NB4 (cell line): ENCODE data around the gene SLC25A43.

Experiments
- POLR2A ChIP-seq: IDR thresholded peaks from 2 replicates; pipeline ENCODE4 v1.6.1; 2011; ENCODE audit warnings: mild to moderate bottlenecking; ENCODE audit not compliant: insufficient read length; ENCODE audit errors: extremely low read depth
- TF ChIP-seq, protein P1 (sequence below): IDR thresholded peaks from one replicate; pipeline ENCODE4 v1.5.1; 2012; ENCODE audit warnings: low read depth, low read length
- TF ChIP-seq, protein P2 (sequence below): IDR thresholded peaks from 2 replicates; pipeline ENCODE4 v1.6.1; 2011; ENCODE audit warnings: low read depth, low read length

DNA sequence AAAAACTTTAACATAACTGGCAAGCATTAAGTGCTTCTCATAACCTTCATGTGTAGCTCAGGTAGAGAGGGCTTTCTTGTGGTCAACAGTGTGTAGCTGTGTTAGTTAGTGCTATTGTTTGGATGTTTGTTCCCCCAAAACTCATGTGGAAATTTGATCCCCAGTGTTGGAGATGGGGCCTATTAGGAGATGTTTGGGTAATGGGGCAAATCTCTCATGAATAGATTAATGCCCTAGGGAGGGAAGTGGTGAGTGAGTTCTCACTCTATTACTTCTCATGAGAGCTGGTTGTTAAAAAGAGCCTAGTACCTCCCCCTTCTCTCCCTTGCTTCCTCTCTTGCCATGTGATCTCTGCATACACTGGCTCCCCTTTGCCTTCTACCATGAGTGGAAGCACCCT lies 16.5 kb upstream of the SLC25A43 start:
- TF ChIP-seq POLR2A: no peak
- TF ChIP-seq, protein P1, sequence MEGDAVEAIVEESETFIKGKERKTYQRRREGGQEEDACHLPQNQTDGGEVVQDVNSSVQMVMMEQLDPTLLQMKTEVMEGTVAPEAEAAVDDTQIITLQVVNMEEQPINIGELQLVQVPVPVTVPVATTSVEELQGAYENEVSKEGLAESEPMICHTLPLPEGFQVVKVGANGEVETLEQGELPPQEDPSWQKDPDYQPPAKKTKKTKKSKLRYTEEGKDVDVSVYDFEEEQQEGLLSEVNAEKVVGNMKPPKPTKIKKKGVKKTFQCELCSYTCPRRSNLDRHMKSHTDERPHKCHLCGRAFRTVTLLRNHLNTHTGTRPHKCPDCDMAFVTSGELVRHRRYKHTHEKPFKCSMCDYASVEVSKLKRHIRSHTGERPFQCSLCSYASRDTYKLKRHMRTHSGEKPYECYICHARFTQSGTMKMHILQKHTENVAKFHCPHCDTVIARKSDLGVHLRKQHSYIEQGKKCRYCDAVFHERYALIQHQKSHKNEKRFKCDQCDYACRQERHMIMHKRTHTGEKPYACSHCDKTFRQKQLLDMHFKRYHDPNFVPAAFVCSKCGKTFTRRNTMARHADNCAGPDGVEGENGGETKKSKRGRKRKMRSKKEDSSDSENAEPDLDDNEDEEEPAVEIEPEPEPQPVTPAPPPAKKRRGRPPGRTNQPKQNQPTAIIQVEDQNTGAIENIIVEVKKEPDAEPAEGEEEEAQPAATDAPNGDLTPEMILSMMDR: no peak
- TF ChIP-seq, protein P2, sequence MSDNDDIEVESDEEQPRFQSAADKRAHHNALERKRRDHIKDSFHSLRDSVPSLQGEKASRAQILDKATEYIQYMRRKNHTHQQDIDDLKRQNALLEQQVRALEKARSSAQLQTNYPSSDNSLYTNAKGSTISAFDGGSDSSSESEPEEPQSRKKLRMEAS: no peak
